H9 (cell line): Measurements from ENCODE around the gene PAH. TPM values are rescaled to one million over a fixed set of nuclear protein-coding genes. Genes with fewer than 3 reads are reported as not detected.
A peak's percentile ranks its signal among the peaks of the same experiment; 100 is the strongest.

Experiments used
- DNase-seq: peaks from one replicate; pipeline ENCODE4 v3.0.0-alpha.2; 2017
- H2AFZ ChIP-seq: one replicate; pipeline ENCODE4 v1.6.1; 2013; ENCODE audit warnings: mild to moderate bottlenecking, low read length, control low read depth, moderate library complexity
- H2AK5ac ChIP-seq: 2 replicates; pipeline ENCODE4 v1.6.1; 2013; ENCODE audit warnings: low read length, control low read depth, mixed read lengths; ENCODE audit not compliant: insufficient read length
- H2BK120ac ChIP-seq: one replicate; pipeline ENCODE4 v1.6.1; 2013; ENCODE audit warnings: low read depth, mild to moderate bottlenecking, low read length, control low read depth, inconsistent platforms; ENCODE audit not compliant: poor library complexity, severe bottlenecking
- H2BK12ac ChIP-seq: 2 replicates; pipeline ENCODE4 v1.6.1; 2013; ENCODE audit warnings: low read length, control low read depth, mixed read lengths, low read depth; ENCODE audit not compliant: insufficient read length
- H2BK15ac ChIP-seq: 2 replicates; pipeline ENCODE4 v1.6.1; 2013; ENCODE audit warnings: low read depth, low read length, control low read depth
- H2BK20ac ChIP-seq: one replicate; pipeline ENCODE4 v1.6.1; 2013; ENCODE audit warnings: low read depth, mild to moderate bottlenecking, low read length, control low read depth, inconsistent platforms; ENCODE audit not compliant: poor library complexity, severe bottlenecking
- H2BK5ac ChIP-seq: 2 replicates; pipeline ENCODE4 v1.6.1; 2013; ENCODE audit warnings: low read length, control low read depth, mixed read lengths; ENCODE audit not compliant: insufficient read length
- H3K14ac ChIP-seq: 2 replicates; pipeline ENCODE4 v1.6.1; 2013; ENCODE audit warnings: low read length, control low read depth; ENCODE audit not compliant: insufficient read depth
- H3K18ac ChIP-seq: 2 replicates; pipeline ENCODE4 v1.6.1; 2013; ENCODE audit warnings: low read depth, mild to moderate bottlenecking, mixed read lengths, low read length, control low read depth; ENCODE audit not compliant: insufficient read length
- H3K23ac ChIP-seq: 2 replicates; pipeline ENCODE4 v1.6.1; 2013; ENCODE audit warnings: low read length, control low read depth, mixed read lengths, low read depth; ENCODE audit not compliant: insufficient read length
- H3K23me2 ChIP-seq: 2 replicates; pipeline ENCODE4 v1.6.1; 2013; ENCODE audit warnings: low read depth, mild to moderate bottlenecking, mixed read lengths, low read length, control low read depth; ENCODE audit not compliant: insufficient read length, poor library complexity, severe bottlenecking
- H3K27ac ChIP-seq: 2 replicates; pipeline ENCODE4 v1.5.1; 2013; ENCODE audit warnings: low read length, control low read depth, mixed read lengths, low read depth; ENCODE audit not compliant: insufficient read length
- H3K27me3 ChIP-seq: 2 replicates; pipeline ENCODE4 v1.6.1; 2013; ENCODE audit warnings: low read length, control low read depth, inconsistent platforms; ENCODE audit not compliant: insufficient read depth
- H3K4ac ChIP-seq: 2 replicates; pipeline ENCODE4 v1.6.1; 2013; ENCODE audit warnings: low read depth, mild to moderate bottlenecking, control low read depth, inconsistent platforms, low read length, moderate library complexity
- H3K4me1 ChIP-seq: 2 replicates; pipeline ENCODE4 v1.6.1; 2013; ENCODE audit warnings: low read length, control low read depth, inconsistent platforms; ENCODE audit not compliant: insufficient read depth
- H3K4me2 ChIP-seq: 2 replicates; pipeline ENCODE4 v1.6.1; 2013; ENCODE audit warnings: low read length, control low read depth, mixed read lengths; ENCODE audit not compliant: insufficient read length, insufficient read depth
- H3K56ac ChIP-seq: 2 replicates; pipeline ENCODE4 v1.6.1; 2013; ENCODE audit warnings: low read depth, mild to moderate bottlenecking, mixed read lengths, low read length, control low read depth; ENCODE audit not compliant: insufficient read length
- H3K79me1 ChIP-seq: 2 replicates; pipeline ENCODE4 v1.6.1; 2013; ENCODE audit warnings: low read depth, mild to moderate bottlenecking, moderate library complexity, low read length, control low read depth, inconsistent platforms; ENCODE audit not compliant: insufficient read depth, poor library complexity, severe bottlenecking
- H3K79me2 ChIP-seq: 2 replicates; pipeline ENCODE4 v1.6.1; 2013; ENCODE audit warnings: low read length, control low read depth, inconsistent platforms; ENCODE audit not compliant: insufficient read depth
- H3K9ac ChIP-seq: 2 replicates; pipeline ENCODE4 v1.6.1; 2013; ENCODE audit warnings: low read length, control low read depth, mixed read lengths; ENCODE audit not compliant: insufficient read length; ENCODE audit errors: extremely low read depth
- H3K9me3 ChIP-seq: one replicate; pipeline ENCODE4 v1.6.1; 2013; ENCODE audit warnings: low read depth, low read length, inconsistent platforms; ENCODE audit not compliant: control insufficient read depth
- H3T11ph ChIP-seq: one replicate; pipeline ENCODE4 v1.6.1; 2013; ENCODE audit warnings: mild to moderate bottlenecking, low read length, control low read depth, inconsistent platforms
- H4K20me1 ChIP-seq: one replicate; pipeline ENCODE4 v1.6.1; 2013; ENCODE audit not compliant: control insufficient read depth, insufficient read length, insufficient read depth
- H4K5ac ChIP-seq: 2 replicates; pipeline ENCODE4 v1.6.1; 2013; ENCODE audit warnings: low read depth, mild to moderate bottlenecking, mixed read lengths, low read length, control low read depth; ENCODE audit not compliant: insufficient read length
- H4K8ac ChIP-seq: replicated peaks from 2 replicates; pipeline ENCODE4 v1.6.1; 2013; ENCODE audit warnings: low read length, control low read depth, mixed read lengths, low read depth; ENCODE audit not compliant: insufficient read length
- H4K91ac ChIP-seq: 2 replicates; pipeline ENCODE4 v1.6.1; 2013; ENCODE audit warnings: low read depth, mild to moderate bottlenecking, moderate library complexity, mixed read lengths, low read length, control low read depth; ENCODE audit not compliant: insufficient read length
- H3K27ac Mint-ChIP-seq, 3 experiments: 2 replicates in 2 of 3; 3 replicates in 1 of 3; pipeline ENCODE4 v1.8.0; 2020 to 2021; ENCODE audit warnings: mixed read lengths in 3 of 3, mild to moderate bottlenecking in 1 of 3, moderate library complexity in 1 of 3
- H3K27me3 Mint-ChIP-seq: 2 replicates; pipeline ENCODE4 v1.8.0; 2021; ENCODE audit warnings: low read depth, mild to moderate bottlenecking, moderate library complexity, mixed read lengths
- H3K36me3 Mint-ChIP-seq, 3 experiments: 2 replicates in 2 of 3; 3 replicates in 1 of 3; pipeline ENCODE4 v1.8.0; 2020 to 2021; ENCODE audit warnings: low read depth in 3 of 3, mixed read lengths in 3 of 3; ENCODE audit not compliant: insufficient read depth in 1 of 3
- H3K4me1 Mint-ChIP-seq, 2 experiments: 2 replicates each; pipeline ENCODE4 v1.8.0; 2020; ENCODE audit warnings: mixed read lengths in 2 of 2
- H3K4me3 Mint-ChIP-seq, 2 experiments: 2 replicates in 1 of 2; 3 replicates in 1 of 2; pipeline ENCODE4 v1.8.0; 2020 to 2021; ENCODE audit warnings: mild to moderate bottlenecking in 2 of 2, mixed read lengths in 2 of 2, moderate library complexity in 1 of 2
- H3K9me3 Mint-ChIP-seq, 2 experiments: 2 replicates in 1 of 2; 3 replicates in 1 of 2; pipeline ENCODE4 v1.8.0; 2020; ENCODE audit warnings: mild to moderate bottlenecking in 2 of 2, mixed read lengths in 2 of 2, moderate library complexity in 1 of 2
- WGBS: extraction: QIAGEN DNeasy Blood & Tissue Kit; methylation state at CpG from one replicate; pipeline ENCODE4 v1.1.7; 2013; ENCODE audit warnings: missing lambda C conversion rate, low lambda C conversion rate, mixed read lengths; ENCODE audit not compliant: insufficient read length; ENCODE audit errors: extremely low coverage; 5-methylcytosine and 5-hydroxymethylcytosine counted together
- total RNA-seq: library from RNA; stranded (reverse); gene quantifications from 2 replicates; pipeline ENCODE4 v1.2.1, GENCODE V29; 2021
- TF ChIP-seq, protein P1 (sequence below): fragments of 200-600 bp; sonication (generic); conservative IDR thresholded peaks from 3 replicates; pipeline ENCODE4 v1.8.0; 2021; ENCODE audit warnings: antibody characterized with exemption, mild to moderate bottlenecking

PAH gene
- total RNA-seq, 1 experiment from 2014 or later = 6.1 TPM

DNA sequence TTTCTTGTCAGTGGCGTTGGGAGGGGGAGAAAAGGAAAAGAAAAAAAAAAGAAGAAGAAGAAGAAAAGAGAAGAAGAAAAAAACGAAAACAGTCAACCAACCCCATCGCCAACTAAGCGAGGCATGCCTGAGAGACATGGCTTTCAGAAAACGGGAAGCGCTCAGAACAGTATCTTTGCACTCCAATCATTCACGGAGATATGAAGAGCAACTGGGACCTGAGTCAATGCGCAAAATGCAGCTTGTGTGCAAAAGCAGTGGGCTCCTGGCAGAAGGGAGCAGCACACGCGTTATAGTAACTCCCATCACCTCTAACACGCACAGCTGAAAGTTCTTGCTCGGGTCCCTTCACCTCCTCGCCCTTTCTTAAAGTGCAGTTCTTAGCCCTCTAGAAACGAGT lies 42.3 kb upstream of the PAH start:
- no peak overlapping the region for H3T11ph ChIP-seq
- H3K4me1 ChIP-seq = peaks cover 5% of the 10 kb centered on the region; the same call in 1 of the 2 replicates
- no peak overlapping the region for H3K18ac ChIP-seq
- peaks cover 16% of the 10 kb centered on the region for H3K23me2 ChIP-seq
- H3K27ac ChIP-seq = no peak overlapping the region
- H4K20me1 ChIP-seq = no peaks in the 10 kb centered on the region
- H4K5ac ChIP-seq = no peak overlapping the region
- Mint-ChIP-seq H3K27ac (no peak overlapping the region), H3K9me3 (peaks cover 14% of the 10 kb centered on the region in 2 experiments), H3K36me3 (peaks cover 9 to 11% (median 10%) of the 10 kb centered on the region in 3 experiments; a peak in 6 of 7 replicates), H3K4me3 (peak overlapping the region in 1 of 2 experiments; percentile 72; a peak in 3 of 5 replicates), H3K4me1 (peaks cover 44 to 76% of the 10 kb centered on the region in 2 experiments), H3K27me3 (peaks cover 99% of the 10 kb centered on the region)
- H3K79me2 ChIP-seq = no peaks in the 10 kb centered on the region
- H3K23ac ChIP-seq = no peak overlapping the region
- no peak overlapping the region for H2BK12ac ChIP-seq
- H2BK5ac ChIP-seq = no peak overlapping the region
- no peak overlapping the region for H3K14ac ChIP-seq
- peak overlapping the region; percentile 56 for H3K4me2 ChIP-seq
- H2AFZ ChIP-seq = no peak overlapping the region
- no CpG with 5 or more reads among the region's 14 CpGs for WGBS
- TF ChIP-seq, protein P1, sequence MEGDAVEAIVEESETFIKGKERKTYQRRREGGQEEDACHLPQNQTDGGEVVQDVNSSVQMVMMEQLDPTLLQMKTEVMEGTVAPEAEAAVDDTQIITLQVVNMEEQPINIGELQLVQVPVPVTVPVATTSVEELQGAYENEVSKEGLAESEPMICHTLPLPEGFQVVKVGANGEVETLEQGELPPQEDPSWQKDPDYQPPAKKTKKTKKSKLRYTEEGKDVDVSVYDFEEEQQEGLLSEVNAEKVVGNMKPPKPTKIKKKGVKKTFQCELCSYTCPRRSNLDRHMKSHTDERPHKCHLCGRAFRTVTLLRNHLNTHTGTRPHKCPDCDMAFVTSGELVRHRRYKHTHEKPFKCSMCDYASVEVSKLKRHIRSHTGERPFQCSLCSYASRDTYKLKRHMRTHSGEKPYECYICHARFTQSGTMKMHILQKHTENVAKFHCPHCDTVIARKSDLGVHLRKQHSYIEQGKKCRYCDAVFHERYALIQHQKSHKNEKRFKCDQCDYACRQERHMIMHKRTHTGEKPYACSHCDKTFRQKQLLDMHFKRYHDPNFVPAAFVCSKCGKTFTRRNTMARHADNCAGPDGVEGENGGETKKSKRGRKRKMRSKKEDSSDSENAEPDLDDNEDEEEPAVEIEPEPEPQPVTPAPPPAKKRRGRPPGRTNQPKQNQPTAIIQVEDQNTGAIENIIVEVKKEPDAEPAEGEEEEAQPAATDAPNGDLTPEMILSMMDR = no peak
- H3K9ac ChIP-seq = no peak overlapping the region
- H2BK120ac ChIP-seq = no peak overlapping the region
- H3K4ac ChIP-seq = no peak overlapping the region
- no peak overlapping the region for H3K56ac ChIP-seq
- peaks cover 86% of the 10 kb centered on the region for H3K27me3 ChIP-seq
- no peak overlapping the region for H4K91ac ChIP-seq
- no peak overlapping the region for H2BK15ac ChIP-seq
- no peak overlapping the region for H4K8ac ChIP-seq
- H2BK20ac ChIP-seq = no peak overlapping the region
- no peak for DNase-seq
- H2AK5ac ChIP-seq = no peak overlapping the region
- peaks cover 10% of the 10 kb centered on the region for H3K9me3 ChIP-seq
- H3K79me1 ChIP-seq = no peaks in the 10 kb centered on the region
